ENCODE data around the gene CLINT1. TPM values are rescaled to one million over a fixed set of nuclear protein-coding genes. Genes with fewer than 3 reads are reported as not detected.

The CLINT1 gene
- total RNA-seq, 1 experiment from 2014 or later: 137 TPM

- Histone ChIP-seq H3K36me3 (peaks cover 30% of the 10 kb centered on the region), H3K27me3 (no peaks in the 10 kb centered on the region), H3K9me3 (no peaks in the 10 kb centered on the region), H3K4me3 (no peak overlapping the region)
- peak; percentile 31 for DNase-seq
These were observed 108.6 kb downstream of the CLINT1 start for GRCh38 chr5:157750320-157750719.

- no peaks in the 10 kb centered on the region for H3K27me3 ChIP-seq
- DNase-seq: no peak
- no peaks in the 10 kb centered on the region for H3K9me3 ChIP-seq
- no peak overlapping the region for H3K4me3 ChIP-seq
- peaks cover 26% of the 10 kb centered on the region for H3K36me3 ChIP-seq
These were observed 109.5 kb downstream of the CLINT1 start for GRCh38 chr5:157749462-157749799.

GRCh38 chr5:157748760-157749461 is 110.0 kb downstream of the CLINT1 start:
- no peak overlapping the region for H3K4me3 ChIP-seq
- H3K36me3 ChIP-seq: peaks cover 22% of the 10 kb centered on the region
- no peaks in the 10 kb centered on the region for H3K27me3 ChIP-seq
- H3K9me3 ChIP-seq: no peaks in the 10 kb centered on the region
- DNase-seq: peak; percentile 40

- DNase-seq: no peak
These were observed 110.9 kb downstream of the CLINT1 start for GRCh38 chr5:157747766-157748700.

GRCh38 chr5:157747173-157747740 is 111.7 kb downstream of the CLINT1 start:
- peaks cover 15% of the 10 kb centered on the region for H3K36me3 ChIP-seq
- no peak for DNase-seq
- H3K4me3 ChIP-seq: no peak overlapping the region
- no peaks in the 10 kb centered on the region for H3K27me3 ChIP-seq
- no peaks in the 10 kb centered on the region for H3K9me3 ChIP-seq

More at GRCh38 chr5:157747766-157748700, 110.9 kb downstream of the CLINT1 start:
- peaks cover 18% of the 10 kb centered on the region for H3K36me3 ChIP-seq
- no peak overlapping the region for H3K4me3 ChIP-seq
- H3K27me3 ChIP-seq: no peaks in the 10 kb centered on the region
- no peaks in the 10 kb centered on the region for H3K9me3 ChIP-seq

GRCh38 chr5:157745041-157745456 is 113.9 kb downstream of the CLINT1 start:
- H3K9me3 ChIP-seq: no peaks in the 10 kb centered on the region
- H3K27me3 ChIP-seq: no peaks in the 10 kb centered on the region
- DNase-seq: no peak
- H3K4me3 ChIP-seq: peak overlapping the region; percentile 71
- peaks cover 3% of the 10 kb centered on the region for H3K36me3 ChIP-seq

- H3K36me3 ChIP-seq: peaks cover 3% of the 10 kb centered on the region
- no peaks in the 10 kb centered on the region for H3K9me3 ChIP-seq
- peak; percentile 41 for DNase-seq
- H3K4me3 ChIP-seq: peak overlapping the region; percentile 71
- H3K27me3 ChIP-seq: no peaks in the 10 kb centered on the region
These were observed 114.6 kb downstream of the CLINT1 start for GRCh38 chr5:157744051-157745011.

GRCh38 chr5:157743163-157744050 is 115.5 kb downstream of the CLINT1 start, which contains the start of gene LSM11:
TSS of gene LSM11 (plus strand) at chr5:157743712. CDS start at chr5:157743751, 39 bp downstream.
- peak; percentile 89 for DNase-seq
- no peaks in the 10 kb centered on the region for H3K9me3 ChIP-seq
- H3K27me3 ChIP-seq: no peaks in the 10 kb centered on the region
- H3K4me3 ChIP-seq: peak within 1 kb of the TSS; percentile 71
- H3K36me3 ChIP-seq: peaks cover 8% of the 10 kb centered on the region

DNA sequence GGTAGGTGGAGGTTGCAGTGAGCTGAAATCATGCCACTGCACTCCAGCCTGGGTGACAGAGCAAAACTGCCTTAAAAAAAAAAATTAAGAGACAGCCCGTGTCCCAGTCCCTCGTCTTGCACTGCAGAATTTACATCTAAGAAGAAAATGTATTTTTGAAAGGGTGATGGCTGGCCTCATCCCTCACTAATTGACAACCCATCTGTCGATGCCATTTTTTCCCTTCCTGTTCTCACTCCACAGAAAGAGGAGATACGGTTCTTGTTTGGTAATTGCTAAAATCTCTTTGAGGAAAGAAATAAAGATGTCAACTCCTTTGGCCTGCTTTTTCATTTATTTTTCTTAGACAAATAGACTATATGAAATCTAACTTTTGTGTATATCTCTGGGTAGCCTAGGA is 117.8 kb downstream of the CLINT1 start:
- Histone ChIP-seq H3K4me3 (no peak overlapping the region), H3K27me3 (no peaks in the 10 kb centered on the region), H3K36me3 (peaks cover 22% of the 10 kb centered on the region), H3K9me3 (no peaks in the 10 kb centered on the region)
- DNase-seq: no peak

- H3K27me3 ChIP-seq: no peaks in the 10 kb centered on the region
- no peak for DNase-seq
- no peaks in the 10 kb centered on the region for H3K9me3 ChIP-seq
- no peak overlapping the region for H3K4me3 ChIP-seq
- peaks cover 29% of the 10 kb centered on the region for H3K36me3 ChIP-seq
These were observed 118.7 kb downstream of the CLINT1 start for GRCh38 chr5:157740229-157740610.

DNA sequence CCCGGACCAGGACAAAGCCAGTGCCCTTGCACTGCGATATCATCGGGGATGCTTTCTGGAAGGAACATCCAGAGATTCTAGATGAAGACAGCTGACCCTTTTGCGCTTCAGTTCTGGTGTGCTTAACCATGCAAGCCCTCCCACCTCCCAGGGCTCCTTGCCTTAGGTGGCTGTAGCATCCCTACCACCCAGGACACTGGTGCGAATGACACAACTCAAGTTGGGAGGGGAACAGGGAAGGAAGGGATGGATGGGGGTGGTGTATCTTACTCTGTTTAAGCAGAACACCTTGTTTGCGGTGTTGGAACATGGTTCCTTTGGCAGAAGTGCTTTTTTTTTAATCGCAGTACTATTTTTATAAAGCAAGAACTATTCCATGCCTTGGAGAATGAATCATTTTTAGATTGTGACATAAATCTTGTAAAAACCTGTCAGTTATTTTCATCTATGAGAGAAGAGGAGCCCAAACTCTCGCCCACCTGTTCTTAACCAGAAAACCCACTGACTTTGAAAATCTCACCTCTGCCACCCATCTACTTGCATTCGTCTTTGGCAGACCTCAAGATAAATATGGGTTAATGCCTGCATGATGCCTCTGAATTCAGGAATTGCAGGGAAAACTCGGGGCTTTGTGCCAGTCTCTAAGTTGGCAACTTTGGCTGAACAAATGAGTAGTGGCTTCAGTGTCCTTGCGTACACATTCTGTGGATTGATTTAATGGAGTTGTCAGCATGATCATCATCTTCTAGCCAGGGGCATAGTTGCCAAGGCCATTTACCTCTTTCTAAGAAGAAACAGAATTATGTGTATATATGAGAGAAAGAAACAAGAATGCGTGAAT is 119.3 kb downstream of the CLINT1 start:
- Histone ChIP-seq H3K9me3 (no peaks in the 10 kb centered on the region), H3K27me3 (no peaks in the 10 kb centered on the region), H3K36me3 (peaks cover 33% of the 10 kb centered on the region), H3K4me3 (no peak overlapping the region)
- no peak for DNase-seq

GRCh38 chr5:157735991-157736390 is 123.0 kb downstream of the CLINT1 start:
- peaks cover 47% of the 10 kb centered on the region for H3K36me3 ChIP-seq

More at GRCh38 chr5:157735991-157736390, 123.0 kb downstream of the CLINT1 start:
- Histone ChIP-seq H3K9me3 (no peaks in the 10 kb centered on the region), H3K4me3 (no peak overlapping the region), H3K27me3 (no peaks in the 10 kb centered on the region)
- DNase-seq: no peak

Data from MG63 (cell line).